Left renal pelvis (tissue), 4 donors: ENCODE results near the gene ECI2. TPM values are rescaled to one million over a fixed set of nuclear protein-coding genes. Genes with fewer than 3 reads are reported as not detected.
A peak's percentile ranks its signal among the peaks of the same experiment; 100 is the strongest.
"Not testable (repeated sequence)": the region's sequence is repeated elsewhere in the genome, so short reads cannot be mapped to it uniquely, and the experiment has no call there.

ENCODE experiments used
- DNase-seq, 4 donors: peaks; one replicate each; pipeline ENCODE4 v3.0.0-alpha.2; 2013; ENCODE audit warnings: low read depth in 4 of 4, low spot score in 3 of 4
- polyA plus RNA-seq, 4 donors: library from polyadenylated mRNA; unstranded; fragments of 120-200 nt; gene quantifications; one replicate each; pipeline ENCODE4 v1.2.1, GENCODE V29; 2013; ENCODE audit not compliant: insufficient read length in 4 of 4

ECI2 gene
- polyA plus RNA-seq, 4 donors, result 68.9 to 101 (median 91.7) TPM

- no peak for DNase-seq
Observed at GRCh38 chr6:4145083-4145482, 9.7 kb upstream of the ECI2 start.

- DNase-seq, result no peak
Observed at GRCh38 chr6:4139272-4139671, 3.9 kb upstream of the ECI2 start.

- DNase-seq, result no peak
Observed at GRCh38 chr6:4138186-4138585, 2.8 kb upstream of the ECI2 start.

- DNase-seq, result no peak
Observed at GRCh38 chr6:4136354-4136831, 1.0 kb upstream of the ECI2 start.

GRCh38 chr6:4135665-4136353 lies 434 bp upstream of the ECI2 start:
- peak; percentile 76 to 86 (median 84) for DNase-seq

- no peak for DNase-seq
Observed at GRCh38 chr6:4133941-4134838, 1.2 kb downstream of the ECI2 start.

- no peak for DNase-seq
Observed at GRCh38 chr6:4130357-4130987, 4.9 kb downstream of the ECI2 start.

- no peak for DNase-seq
Observed at GRCh38 chr6:4129446-4129845, 5.9 kb downstream of the ECI2 start.

- DNase-seq, result no peak
Observed at GRCh38 chr6:4128748-4129147, 6.6 kb downstream of the ECI2 start.

- DNase-seq, result no peak
Observed at GRCh38 chr6:4128072-4128471, 7.3 kb downstream of the ECI2 start.

GRCh38 chr6:4125933-4126864 lies 9.2 kb downstream of the ECI2 start:
- no peak for DNase-seq

GRCh38 chr6:4125500-4125899 lies 9.9 kb downstream of the ECI2 start:
- DNase-seq, result no peak

- no peak for DNase-seq
Observed at GRCh38 chr6:4124351-4124750, 11.0 kb downstream of the ECI2 start.

- no peak for DNase-seq
Observed at GRCh38 chr6:4115741-4116140, 19.6 kb downstream of the ECI2 start.

- DNase-seq, result no peak
Observed at GRCh38 chr6:4114123-4114522, 21.3 kb downstream of the ECI2 start.

- DNase-seq, result no peak
Observed at GRCh38 chr6:4113649-4114048, 21.7 kb downstream of the ECI2 start.

- no peak for DNase-seq
Observed at GRCh38 chr6:4112366-4112765, 23.0 kb downstream of the ECI2 start.

GRCh38 chr6:4109363-4109815 lies 26.0 kb downstream of the ECI2 start:
- DNase-seq, result not testable (repeated sequence)

GRCh38 chr6:4108561-4109093 lies 26.7 kb downstream of the ECI2 start:
- DNase-seq, result no peak

- DNase-seq, result no peak
Observed at GRCh38 chr6:4107873-4108272, 27.5 kb downstream of the ECI2 start.
